CD4-positive, alpha-beta T cell treated with Interleukin-17A for 4 hours (primary cell): Measurements from ENCODE around the gene SYNDIG1L.
A peak's percentile ranks its signal among the peaks of the same experiment; 100 is the strongest.
"Not testable (repeated sequence)": the region's sequence is repeated elsewhere in the genome, so short reads cannot be mapped to it uniquely, and the experiment has no call there.

Experiments used
- DNase-seq: peaks from one replicate; pipeline ENCODE4 v3.0.0-alpha.2; 2020; ENCODE audit warnings: mixed read lengths

Gene SYNDIG1L

DNA sequence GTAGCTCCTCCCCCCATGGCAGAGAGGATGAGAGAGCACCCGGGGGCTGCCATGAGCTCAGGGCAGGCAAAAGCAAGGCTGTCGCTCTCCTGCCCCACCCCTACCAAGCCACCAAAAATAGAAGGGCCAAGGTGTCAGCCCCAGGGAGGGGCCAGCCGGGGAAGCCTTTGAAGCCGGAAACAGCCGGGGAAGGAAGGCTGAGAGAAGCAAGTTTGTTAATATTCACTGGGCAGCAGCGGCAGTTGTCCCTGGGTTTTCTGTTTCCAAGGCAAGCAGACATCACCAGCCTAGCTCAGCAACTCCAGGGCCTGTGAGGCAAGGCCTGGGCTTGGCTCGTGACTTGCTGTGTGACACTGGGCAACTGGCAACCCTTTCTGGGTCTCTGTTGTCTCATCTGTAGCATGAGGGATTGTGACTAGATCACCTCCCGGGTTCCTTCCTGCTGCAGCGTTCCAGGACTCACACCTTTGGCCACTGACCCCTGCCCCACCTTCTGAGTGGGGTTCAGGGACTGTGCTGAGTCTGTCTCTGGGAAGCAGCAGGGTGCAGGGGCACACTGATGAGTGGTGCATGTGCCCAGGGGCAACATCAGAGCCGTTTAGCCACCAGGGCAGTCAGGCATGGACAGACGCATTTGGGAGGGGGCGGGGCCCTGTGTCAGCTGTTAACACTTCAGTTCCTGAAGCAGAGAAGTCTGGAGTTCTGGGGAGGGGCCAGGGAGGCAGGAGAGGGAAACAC lies 24.3 kb downstream of the SYNDIG1L start:
- DNase-seq = peak; percentile 63

DNA sequence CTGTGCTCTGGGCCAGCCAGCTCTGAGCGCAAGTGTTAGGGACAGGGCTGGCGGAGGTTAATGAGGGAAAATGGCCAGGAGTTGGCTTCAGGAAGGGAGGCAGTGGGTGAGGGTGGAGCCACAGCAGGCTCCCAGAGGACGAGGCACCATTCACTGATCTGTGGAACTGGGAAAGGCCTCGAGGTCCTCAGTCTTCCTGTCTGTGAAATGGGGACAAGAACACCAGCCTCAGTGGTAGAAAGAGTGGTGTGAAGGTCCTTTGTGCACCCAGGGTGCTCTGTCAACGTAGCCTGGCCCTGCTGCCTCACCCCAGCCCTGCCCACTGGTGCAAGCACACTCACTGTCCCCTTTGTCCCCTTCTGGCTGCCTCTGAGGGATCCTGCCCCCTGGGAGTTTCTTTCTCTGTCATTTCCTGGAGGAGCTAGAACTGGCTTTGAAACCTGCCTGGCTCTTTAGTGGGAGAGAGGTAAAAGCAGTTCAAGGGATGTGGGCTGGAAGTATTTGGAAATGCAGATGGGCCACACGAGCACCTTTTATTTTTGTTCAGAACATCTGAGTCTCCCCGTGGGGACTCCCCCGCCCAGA lies 25.0 kb downstream of the SYNDIG1L start:
- no peak for DNase-seq

DNA sequence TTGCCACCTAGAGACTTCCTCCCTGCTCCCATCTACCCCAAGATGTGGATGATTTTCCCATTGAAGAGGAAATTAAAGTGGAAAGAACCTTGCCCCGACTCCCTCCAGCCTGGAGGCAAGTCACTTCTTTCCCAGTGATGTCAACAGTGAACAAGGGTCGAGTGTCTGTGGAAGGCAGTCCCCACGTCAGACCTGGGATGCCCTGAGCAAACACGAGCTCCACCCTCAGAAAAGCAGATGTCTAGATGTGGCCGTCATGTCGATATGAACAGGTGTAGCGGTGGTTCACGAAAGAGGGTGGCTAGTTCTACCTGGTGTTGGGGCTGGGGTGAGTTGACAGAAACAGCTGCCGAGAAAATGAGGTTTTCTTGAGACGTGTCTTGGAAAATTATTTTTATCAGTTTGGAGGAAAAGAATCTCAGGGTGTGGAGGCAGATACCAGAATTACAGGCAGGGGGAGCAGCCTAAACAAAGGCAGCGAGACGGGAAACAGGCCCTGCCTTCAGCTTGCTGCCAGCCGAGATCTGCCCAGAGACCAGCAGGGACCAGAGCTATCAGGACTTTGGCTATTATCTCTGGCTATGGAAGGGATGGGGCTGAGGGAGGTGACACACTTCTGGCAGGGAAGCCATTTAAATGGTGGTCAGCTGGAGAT lies 25.9 kb downstream of the SYNDIG1L start:
- no peak for DNase-seq

DNA sequence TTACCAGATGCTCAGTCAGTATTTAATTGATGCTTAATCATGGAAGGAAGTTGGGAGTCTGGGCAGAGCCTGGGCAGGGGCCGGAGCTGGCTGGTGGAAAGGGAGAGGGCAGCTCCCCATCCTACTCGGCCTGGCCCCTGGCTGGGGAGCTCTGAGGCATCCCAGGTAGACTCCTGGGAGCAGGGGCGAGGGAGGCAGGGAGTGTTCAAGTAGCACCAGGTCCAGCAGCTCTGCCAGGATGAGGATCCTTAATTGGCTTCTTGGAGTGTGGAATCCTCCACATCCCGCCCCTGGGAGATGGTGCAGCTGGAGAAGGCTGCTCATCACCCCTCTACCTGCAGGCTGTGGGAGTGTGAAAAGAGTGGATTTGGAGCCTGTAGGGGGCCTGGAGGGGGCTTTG lies 30.9 kb downstream of the SYNDIG1L start:
- no peak for DNase-seq

DNA sequence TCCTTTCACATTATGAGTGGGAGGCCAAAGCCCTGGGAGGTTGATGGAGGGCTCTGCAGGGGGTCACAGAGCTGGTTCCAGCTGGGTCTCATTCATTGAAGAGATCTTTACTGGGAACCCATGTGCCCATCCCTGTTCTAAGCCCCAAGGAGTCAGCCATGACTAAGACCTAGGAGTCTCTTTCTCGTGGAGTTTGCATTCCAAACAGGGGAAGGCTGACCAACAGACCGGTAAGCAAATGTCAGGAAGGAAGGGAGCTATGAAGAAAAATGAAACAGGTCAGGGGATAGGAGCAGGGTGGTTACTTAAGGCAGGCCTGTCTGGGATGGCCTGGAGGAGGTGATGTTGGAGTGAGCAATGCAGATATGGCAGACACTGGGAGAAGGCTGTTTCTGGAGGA lies 31.5 kb downstream of the SYNDIG1L start:
- DNase-seq = no peak

DNA sequence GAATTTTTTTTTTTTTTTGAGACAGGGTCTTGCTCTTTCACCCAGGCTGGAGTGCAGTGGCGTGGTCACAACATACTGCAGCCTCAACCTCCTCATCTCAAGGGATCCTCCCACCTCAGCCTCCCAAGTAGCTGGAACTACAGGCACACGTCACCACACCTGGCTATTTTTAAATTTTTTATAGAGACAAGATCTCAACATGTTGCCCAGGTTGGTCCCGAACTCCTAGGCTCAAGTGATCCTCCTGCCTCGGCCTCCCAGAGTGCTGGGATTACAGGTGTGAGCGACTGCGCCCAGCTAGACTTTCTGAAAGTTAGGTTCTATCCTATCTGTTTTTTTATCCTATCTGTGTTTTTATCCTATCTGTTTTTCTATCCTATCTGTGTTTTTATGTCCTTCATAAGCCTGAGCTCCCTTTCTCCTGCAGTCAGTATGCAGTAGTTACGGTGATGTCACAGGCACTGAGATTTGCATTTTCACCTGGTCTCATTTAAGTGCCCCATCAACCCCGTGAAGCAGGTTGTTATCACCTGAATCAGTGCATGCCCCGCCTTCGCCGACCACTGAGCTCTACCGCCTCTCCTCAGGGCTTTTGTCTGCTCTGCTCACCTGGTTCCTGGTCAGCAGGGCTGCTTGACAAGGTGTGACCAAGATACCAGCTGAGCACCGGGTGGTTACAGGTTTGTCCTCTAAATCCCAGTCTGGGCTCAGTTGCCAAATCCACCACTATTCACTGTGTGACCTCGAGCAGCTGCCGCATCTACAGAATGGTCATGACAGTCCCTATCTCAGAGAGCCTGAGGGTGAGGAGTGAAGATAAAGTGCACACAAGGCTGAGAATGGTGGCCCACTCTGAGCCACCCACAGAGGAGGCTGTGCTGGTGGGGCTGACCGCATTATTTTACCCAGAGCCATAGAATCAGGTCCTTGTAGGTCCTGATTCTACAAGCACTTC lies 33.1 kb downstream of the SYNDIG1L start:
- DNase-seq = no peak

DNA sequence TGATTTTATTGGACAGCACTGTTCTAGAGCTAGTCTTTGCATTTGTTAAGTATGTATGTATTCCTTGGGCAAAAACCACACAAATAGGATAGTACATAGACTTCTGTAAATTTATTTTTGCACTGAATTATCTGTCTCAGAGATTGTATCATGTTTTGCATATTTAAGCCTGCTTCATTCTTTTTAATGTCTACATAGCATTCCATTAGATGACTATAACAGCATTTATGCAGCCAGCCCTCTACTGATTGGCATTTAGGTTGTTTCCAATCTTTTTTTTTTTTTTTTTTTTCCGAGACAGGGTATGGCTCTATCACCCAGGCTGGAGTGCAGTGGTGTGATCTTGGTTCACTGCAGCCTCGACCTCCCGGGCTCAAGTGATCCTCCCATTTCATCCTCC lies 34.5 kb downstream of the SYNDIG1L start:
- DNase-seq = no peak

DNA sequence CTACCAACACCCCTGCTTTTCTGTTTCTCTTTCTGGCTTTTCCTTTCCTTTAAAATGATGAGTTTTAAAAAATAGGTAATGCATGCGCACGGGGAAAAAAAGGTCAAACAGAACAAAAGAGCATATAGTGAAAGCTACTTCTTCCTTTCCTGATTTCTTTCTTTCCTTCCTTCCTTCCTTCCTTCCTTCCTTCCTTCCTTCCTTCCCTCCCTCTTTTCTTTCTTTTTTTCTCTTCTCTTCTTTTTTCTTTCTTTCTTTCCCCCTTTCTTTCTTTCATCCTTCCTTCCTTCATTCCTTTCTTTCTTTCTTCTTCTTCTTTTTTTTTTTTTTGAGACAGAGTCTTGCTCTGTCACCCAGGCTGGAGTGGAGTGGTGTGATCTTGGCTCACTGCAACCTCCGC lies 35.5 kb downstream of the SYNDIG1L start:
- DNase-seq = not testable (repeated sequence)

DNA sequence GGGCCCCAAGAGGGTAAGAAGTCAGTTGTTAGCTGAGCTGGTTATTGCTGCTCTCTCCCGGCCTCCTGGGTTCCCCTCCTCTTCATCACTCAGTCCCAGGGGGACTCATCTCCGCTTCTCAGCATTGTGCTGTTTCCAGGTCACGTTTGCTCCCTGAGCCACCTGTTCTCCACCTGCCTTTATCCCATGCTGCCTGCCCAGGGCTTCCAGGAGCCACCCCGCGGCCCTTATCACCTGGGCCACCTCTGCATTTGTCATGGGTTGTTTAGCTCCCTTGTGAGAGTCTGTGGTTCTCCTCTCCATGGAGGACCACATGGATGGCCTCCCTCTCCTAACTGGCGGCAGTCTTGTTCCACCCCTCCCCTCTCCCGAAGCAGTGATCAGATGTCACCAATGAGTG lies 36.0 kb downstream of the SYNDIG1L start:
- no peak for DNase-seq

DNA sequence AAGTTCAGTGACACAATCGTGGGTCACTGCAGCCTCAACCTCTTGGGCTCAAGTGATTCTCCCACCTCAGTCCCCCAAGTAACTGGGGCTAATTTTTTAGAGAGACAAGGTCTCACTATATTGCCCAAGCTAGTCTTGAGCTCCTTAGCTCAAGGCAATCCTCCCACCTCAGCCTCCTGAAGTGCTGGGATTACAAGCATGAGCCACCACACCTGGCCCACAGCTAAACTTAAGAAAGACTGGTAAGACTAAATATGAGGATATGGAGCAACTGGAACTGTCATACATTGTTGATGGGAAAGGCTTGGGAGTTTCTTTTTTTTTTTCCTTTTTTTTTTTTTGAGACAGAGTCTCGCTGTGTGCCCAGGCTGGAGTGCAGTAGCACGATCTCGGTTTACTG lies 43.8 kb downstream of the SYNDIG1L start:
- no peak for DNase-seq

DNA sequence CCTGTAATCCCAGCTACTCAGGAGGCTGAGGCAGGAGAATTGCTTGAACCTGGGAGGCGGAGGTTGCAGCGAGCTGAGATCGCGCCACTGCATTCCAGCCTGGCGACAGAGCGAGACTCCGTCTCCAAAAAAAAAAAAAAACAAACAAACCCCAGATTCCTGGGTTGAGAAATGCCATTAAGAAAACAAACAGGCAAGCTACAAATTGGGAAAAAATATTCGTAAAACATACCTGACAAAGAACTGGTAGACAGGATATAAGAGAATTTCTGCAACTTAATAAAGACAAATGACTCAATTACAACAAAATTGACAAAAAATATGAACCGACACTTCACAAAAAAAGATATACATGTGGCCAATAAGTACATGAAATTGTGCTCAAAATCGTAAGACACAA lies 44.4 kb downstream of the SYNDIG1L start:
- DNase-seq = not testable (repeated sequence)

DNA sequence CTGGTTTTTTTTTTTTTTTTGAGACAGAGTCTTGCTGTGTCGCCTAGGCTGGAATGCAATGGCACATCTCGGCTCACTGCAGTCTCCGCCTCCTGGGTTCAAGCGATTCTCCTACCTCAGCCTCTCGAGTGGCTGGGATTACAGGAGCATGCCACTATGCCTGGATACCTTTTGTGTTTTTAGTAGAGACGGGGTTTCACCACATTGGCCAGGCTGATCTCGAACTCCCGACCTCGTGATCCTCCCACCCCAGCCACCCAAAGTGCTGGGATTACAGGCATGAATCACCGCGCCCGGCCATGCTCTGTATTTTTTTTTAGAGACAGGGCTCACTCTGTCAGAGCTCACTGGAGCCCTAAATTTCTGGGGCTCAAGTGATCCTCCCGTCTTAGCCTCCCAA lies 45.2 kb downstream of the SYNDIG1L start:
- DNase-seq = no peak

DNA sequence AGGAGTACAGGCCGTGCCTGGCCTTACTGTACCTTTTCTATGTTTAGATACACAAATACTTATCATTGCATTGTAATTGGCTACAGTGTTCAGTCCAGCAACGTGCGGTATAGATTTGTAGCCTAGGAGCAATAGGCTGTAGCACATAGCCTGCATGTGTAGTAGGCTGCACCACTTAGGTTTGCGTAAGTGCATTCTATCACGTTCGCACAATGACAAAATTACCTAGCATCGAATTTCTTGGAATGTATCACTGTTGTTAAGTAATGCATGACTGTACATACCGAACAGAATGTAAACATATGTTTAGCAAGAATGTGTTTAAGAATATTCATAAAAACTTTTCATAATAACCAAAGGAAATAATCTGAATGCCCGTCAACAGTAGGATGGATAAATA lies 45.8 kb downstream of the SYNDIG1L start:
- no peak for DNase-seq

DNA sequence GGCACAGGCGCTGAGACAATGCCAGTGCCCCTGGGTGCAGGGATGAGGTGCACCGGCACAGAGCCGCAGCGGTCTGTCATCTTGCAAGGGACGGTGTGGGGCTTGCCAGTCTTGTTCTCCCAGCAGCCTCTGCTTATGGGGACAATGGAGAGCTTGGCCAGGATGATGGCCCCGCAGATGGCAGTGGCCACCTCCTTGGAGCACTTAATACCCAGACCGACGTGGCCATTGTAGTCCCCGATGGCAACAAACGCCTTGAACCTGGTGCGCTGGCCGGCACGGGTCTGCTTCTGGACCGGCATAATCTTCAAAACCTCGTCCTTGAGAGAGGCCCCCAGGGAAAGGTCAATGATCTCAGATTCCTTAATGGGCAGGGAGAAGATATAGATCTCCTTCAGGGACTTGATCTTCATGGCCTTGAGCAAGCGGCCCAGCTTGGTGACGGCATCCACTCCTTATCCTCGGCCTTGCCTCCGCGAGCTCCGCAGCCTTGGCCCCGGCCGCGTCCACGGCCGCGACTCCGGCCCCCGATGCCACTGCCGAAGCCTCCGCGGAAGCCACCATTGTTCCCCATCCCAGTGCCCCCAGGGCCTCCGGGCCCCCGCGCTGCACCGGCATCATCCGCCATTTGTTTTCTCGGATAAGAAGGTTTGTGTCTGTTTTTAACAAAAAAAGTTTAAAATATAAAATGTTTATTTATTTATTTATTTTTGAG lies 47.9 kb downstream of the SYNDIG1L start:
- no peak for DNase-seq

DNA sequence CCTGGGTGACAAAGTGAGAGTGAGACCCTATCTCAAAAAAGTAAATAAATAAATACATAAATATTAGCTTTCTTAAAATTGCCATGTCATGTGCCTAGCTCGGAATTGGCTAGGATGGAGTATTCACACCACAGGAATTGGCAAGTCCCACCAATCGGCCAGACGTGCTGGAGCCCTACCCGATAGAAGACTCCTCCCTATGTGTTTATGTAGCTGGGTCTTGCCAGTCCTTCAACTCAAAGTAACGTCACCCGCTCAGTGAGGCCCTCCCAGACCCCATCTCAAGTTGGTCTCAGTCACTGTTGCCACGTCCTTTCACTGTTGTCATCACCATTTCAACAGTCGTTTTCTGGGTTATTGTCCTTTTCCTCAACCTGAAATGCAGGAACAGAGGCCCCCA lies 57.6 kb downstream of the SYNDIG1L start:
- DNase-seq = no peak

DNA sequence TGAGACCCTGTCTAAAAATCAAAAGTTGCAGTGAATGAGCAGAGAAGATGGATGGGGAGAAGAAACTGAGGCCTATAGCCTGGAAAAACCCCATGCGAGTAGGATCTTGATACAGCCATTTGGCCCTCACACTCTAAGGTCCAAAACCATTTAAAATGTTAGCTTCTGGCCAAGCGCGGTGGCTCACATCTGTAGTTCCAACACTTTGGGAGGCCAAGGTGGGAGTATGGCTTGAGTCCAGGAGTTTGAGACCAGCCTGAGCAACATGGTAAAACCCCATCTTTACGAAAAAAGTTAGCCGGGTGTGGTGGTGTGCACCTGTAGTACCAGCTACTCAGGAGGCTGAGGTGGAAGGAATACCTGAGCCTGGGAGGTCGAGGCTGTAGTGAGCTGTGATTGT lies 58.0 kb downstream of the SYNDIG1L start:
- DNase-seq = no peak

DNA sequence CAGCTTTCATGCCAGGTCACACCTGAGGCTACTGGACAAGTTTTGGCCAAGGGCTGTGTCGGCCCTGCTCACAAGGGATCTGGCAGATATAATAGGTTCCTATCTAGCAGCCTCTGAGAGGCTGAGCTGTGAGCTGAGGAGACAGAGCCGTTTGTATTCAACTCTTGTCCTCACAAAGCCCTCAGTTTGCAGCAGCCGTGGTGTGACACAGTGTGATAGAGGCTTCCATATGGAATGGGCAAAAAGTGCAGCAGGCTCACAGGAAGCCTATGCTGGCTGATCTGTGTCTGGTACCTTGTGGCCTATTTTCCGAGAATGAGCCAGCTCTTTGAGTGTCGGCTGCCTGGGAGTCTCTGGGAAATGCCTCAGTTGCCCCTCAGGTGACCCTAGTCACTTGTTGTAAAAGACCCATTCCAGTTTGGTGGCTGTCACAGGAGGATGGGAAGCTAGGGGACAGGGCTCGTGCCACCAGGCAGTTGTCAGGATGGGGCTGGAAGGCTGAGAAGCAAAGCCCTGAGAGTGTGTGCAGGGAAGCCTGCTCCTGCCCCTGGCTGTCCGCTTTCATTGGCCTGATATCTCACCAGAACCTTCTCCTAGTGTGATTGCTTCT lies 61.6 kb downstream of the SYNDIG1L start:
- DNase-seq = no peak

DNA sequence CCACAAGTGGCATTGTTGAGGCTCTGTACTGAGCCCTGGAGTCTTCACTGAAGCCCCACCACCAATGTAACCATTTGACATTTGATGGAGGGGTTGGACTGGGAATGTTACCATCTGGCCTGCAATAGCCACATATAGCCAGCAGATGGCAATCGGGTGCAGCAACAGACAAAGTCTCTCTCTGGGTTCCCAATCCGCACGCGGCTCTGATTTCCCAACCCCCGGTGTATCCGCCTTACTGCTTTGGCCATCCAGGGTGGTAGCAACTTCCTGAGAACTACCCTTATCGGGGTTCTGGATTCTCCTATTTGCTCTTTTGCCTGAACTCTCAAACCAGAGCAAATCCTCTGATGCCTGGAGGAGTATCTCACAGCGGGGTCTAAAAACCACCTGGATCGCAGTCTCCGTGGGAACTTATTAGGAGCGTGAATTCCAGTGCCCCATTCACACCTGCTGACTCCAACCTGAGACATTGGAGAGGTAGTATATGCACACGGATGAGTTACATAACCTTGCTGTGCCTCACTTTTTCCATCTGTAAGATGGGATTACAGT lies 63.6 kb downstream of the SYNDIG1L start:
- DNase-seq = peak; percentile 71

DNA sequence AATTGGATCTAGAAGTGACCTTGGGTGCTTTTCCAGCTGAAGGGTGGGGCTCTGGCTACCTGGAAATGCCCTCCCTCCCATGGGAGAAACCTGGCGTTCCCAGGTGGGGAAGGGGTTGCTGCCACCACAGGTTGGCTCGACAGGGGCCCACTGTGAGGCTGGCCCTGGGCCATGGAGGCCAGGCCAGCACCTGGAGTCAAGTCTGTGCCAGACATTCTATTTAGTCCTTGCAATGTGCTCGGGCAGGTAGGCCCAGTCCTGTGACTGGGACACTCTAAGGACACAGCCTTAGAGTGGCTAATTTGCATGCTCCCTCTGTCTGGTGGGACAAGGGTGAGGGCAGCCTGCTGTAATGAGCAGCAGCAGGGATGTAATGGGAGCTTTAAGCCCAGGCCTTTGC lies 65.8 kb downstream of the SYNDIG1L start:
- DNase-seq = no peak

DNA sequence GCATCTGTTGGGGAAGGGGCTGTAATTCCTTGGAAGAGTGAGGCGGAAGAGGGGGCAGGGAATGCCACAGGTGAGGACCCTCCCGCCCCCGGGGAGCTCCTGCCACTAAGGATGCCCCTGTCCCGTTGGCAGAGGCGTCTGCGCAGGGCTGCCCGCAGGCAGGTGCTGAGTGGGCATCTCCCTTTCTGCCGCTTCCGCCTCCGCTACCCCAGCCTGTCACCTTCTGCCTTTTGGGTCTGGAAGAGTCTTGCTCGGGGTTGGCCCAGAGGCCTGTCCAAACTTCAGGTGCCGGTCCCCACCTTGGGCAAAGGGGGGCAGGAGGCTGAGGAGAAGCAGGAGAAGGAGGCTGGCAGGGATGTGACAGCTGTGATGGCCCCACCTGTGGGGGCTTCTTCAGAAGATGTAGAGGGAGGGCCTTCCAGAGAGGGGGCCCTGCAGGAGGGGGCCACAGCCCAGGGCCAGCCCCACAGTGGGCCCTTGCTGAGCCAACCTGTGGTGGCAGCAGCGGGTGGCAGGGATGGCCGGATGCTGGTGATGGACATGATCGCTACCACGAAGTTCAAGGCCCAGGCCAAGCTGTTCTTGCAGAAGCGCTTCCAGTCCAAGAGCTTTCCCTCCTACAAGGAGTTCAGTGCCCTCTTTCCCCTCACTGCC lies 67.7 kb downstream of the SYNDIG1L start:
- DNase-seq = no peak

DNA sequence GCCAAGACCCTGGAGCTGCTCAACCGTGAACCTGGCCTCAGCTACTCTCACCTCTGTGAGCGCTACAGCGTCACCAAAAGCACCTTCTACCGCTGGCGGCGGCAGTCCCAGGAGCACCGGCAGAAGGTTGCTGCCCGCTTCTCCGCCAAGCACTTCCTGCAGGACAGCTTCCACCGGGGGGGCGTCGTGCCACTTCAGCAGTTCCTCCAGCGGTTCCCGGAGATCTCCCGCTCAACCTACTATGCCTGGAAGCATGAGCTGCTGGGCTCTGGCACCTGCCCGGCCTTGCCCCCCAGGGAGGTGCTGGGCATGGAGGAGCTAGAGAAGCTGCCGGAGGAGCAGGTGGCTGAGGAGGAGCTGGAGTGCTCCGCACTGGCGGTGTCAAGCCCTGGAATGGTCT lies 68.4 kb downstream of the SYNDIG1L start:
- no peak for DNase-seq
